ENCODE data around the gene GREB1L.

DNA sequence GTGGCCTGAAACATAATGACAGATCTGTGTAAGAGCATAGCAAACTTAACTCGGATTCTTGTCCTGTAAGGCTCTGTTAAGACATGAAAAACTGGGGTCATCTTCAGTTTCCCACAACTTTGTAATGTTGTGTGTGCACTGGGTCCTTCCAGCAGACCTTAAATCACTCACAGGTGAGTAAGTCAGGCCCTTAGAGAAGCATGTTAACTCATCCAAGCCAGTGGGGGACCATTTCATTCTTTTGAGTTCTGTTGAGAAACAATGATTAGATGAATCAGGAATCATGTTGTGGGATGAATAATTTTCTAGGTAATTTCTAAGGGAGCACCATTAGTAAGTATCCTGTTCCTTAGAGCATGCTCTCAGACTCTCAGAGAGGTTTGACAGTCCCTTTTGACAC lies 191.4 kb downstream of the GREB1L start:
- TF ChIP-seq, protein P1, sequence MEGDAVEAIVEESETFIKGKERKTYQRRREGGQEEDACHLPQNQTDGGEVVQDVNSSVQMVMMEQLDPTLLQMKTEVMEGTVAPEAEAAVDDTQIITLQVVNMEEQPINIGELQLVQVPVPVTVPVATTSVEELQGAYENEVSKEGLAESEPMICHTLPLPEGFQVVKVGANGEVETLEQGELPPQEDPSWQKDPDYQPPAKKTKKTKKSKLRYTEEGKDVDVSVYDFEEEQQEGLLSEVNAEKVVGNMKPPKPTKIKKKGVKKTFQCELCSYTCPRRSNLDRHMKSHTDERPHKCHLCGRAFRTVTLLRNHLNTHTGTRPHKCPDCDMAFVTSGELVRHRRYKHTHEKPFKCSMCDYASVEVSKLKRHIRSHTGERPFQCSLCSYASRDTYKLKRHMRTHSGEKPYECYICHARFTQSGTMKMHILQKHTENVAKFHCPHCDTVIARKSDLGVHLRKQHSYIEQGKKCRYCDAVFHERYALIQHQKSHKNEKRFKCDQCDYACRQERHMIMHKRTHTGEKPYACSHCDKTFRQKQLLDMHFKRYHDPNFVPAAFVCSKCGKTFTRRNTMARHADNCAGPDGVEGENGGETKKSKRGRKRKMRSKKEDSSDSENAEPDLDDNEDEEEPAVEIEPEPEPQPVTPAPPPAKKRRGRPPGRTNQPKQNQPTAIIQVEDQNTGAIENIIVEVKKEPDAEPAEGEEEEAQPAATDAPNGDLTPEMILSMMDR (IDR thresholded peaks at IDR 0.05): no peak
- no peak for TF ChIP-seq POLR2A (IDR thresholded peaks at IDR 0.05)
